Activated CD8-positive, alpha-beta memory T cell treated with anti-CD3 and anti-CD28 coated beads, Interleukin-2, amount 50 U/mL, for 24 hours (primary cell): ENCODE results near the gene TINCR.
"Not testable (repeated sequence)": the region's sequence is repeated elsewhere in the genome, so short reads cannot be mapped to it uniquely, and the experiment has no call there.

Source experiments
- DNase-seq: peaks from one replicate; pipeline ENCODE4 v3.0.0-alpha.2; 2020; ENCODE audit errors: extremely low read depth

Gene TINCR

GRCh38 chr19:5567360-5567969, at the start of gene TINCR:
Gene TINCR (minus strand): TSS chr19:5567953.
- no peak for DNase-seq

DNA sequence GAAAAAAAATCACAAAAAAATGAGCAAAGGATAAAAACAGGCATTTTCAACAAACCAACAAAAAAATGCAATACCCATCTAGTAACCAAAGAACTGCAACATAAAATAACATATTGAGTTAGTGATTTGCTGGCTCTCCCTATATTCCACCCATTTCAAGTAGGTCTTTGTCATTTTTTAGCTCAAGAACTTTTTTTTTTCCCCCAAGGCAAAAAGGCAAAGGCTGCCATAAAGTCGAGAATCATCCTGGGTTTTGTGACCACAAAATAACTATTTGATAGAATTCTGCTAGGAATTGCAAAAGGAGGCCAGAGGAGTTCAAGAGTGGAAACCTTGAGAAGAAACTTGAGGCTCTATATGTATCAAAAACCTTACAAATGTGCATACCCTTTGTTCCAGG, 49.3 kb upstream of the TINCR start:
- no peak for DNase-seq

- no peak for DNase-seq
These were observed 48.1 kb upstream of the TINCR start for GRCh38 chr19:5615756-5616327.

- no peak for DNase-seq
These were observed 45.4 kb upstream of the TINCR start for GRCh38 chr19:5612891-5613865.

DNA sequence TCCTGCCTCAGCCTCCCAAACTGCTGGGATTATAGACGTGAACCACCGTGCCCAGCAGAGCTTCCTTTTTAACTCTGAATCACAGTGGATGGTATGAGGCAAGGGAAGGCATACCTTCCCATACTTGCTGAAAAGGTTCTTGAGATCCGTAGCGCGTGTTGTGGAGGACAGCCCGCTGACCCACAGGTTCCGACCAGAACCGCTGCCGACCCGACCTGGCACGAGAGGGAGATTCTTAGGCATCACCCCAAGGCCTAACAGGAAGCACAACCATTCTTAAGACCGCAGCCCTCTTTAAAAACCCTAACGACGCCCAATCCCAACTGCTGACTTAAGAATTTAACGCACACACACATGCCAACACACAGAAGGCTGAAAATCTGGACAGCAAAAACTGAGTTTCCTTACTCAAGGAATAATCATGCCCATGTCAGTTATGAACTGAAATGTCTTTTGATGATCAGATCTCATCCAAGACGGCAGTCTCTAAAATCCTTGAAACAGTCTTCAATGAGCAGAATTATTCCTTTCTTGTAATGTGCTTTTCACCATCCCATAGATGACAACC, 42.2 kb upstream of the TINCR start:
- no peak for DNase-seq

- not testable (repeated sequence) for DNase-seq
These were observed 41.0 kb upstream of the TINCR start for GRCh38 chr19:5608766-5609165.

- DNase-seq, result no peak
These were observed 40.5 kb upstream of the TINCR start for GRCh38 chr19:5608291-5608690.

- no peak for DNase-seq
These were observed 39.8 kb upstream of the TINCR start for GRCh38 chr19:5607318-5608275.

DNA sequence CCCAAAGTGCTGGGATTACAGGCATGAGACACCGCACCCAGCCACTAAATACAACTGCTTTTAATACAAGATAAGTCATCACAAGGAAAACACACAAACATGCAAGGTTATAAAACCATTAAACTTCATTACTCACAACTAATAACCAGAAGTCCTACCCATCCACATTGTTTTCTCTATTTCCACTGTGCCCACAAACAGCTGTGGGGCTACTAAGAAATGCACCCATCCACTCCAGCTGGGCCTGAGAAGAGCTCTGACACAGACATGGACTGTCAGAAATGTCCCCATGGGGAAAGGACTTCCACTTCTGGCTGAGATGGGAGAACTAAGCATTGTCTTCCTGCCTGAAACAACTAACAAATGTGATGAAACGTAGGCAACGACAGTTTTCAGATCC, 37.6 kb upstream of the TINCR start:
- no peak for DNase-seq

GRCh38 chr19:5603626-5604025, 35.9 kb upstream of the TINCR start:
- DNase-seq, result no peak

DNA sequence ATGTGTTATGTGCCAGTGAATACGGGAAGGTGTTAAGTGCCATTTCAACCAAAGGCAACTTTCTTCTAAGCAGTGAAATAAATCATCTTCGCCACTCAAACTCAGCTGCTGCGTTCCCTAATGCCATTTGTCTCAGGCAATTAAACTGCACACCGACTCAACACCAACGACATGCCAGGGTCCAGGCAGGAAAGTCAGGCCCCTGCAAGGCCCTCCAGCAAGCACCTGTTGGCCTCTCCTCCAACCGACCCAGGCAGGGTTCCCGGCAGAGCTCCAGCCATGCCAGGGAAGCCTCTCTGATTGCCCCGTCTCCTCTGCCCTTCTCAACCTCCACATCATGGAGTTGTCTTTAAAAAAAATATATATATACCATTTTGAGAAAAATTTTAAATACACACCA, 33.0 kb upstream of the TINCR start:
- DNase-seq, result no peak

DNA sequence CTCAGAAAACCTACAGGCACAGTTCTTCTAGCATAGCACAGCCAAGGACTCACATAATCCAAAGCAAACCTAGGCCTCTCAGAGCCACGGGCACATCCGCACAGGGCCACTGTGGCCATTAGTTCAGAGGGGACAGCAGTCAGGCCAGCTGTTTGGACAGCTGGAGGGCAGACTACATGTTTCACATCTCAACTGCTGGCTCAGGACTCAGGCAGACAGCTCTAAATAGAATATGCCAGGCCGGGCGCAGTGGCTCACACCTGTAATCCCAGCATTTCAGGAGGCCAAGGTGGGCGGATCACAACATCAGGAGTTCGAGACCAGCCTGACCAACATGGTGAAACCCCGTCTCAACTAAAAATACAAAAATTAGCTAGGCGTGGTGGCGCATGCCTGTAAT, 28.0 kb upstream of the TINCR start:
- no peak for DNase-seq

GRCh38 chr19:5595129-5595528, 27.4 kb upstream of the TINCR start:
- DNase-seq, result no peak

DNA sequence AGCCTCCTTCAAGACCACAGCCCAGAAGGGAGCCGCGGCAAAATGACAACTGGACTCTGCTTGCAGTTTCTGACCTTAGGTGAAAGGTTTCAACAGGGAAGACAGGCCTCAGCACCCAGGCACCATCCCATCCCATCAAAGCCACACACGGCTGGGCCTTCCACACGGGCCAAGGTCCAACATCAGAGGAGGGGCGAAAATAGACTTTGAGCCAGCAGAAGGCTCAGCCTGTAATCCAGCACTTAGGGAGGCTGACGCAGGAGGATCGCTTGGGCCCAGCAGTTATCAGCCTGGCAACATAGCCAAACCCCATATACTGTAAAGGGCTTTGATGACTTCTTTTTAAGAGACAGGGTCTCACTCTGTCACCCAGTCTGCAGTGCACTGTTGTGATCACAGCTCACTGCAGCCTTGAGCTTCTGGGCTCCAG, 26.8 kb upstream of the TINCR start:
- no peak for DNase-seq

GRCh38 chr19:5593343-5594255, 25.8 kb upstream of the TINCR start:
- no peak for DNase-seq

- DNase-seq, result no peak
These were observed 25.0 kb upstream of the TINCR start for GRCh38 chr19:5592531-5593342.

DNA sequence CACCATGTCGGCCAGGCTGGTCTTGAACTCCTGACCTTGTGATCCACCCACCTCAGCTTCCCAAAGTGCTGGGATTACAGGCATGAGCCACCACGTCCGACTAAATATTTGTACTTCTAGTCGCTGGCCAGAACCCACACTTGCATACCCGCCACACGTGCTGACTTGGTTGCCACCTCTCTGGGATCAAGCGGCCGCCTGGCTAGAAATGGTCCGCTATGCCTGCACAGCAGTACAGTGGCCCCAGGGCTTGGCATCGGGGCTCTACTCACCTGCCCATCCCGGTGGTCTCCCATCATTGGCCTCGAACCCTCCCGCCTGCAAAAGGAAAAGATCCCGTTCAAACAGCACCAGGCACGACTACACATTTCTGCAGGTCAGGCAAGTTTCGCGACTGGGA, 23.7 kb upstream of the TINCR start:
- DNase-seq, result no peak

GRCh38 chr19:5590865-5591154, 23.1 kb upstream of the TINCR start:
- DNase-seq, result no peak

DNA sequence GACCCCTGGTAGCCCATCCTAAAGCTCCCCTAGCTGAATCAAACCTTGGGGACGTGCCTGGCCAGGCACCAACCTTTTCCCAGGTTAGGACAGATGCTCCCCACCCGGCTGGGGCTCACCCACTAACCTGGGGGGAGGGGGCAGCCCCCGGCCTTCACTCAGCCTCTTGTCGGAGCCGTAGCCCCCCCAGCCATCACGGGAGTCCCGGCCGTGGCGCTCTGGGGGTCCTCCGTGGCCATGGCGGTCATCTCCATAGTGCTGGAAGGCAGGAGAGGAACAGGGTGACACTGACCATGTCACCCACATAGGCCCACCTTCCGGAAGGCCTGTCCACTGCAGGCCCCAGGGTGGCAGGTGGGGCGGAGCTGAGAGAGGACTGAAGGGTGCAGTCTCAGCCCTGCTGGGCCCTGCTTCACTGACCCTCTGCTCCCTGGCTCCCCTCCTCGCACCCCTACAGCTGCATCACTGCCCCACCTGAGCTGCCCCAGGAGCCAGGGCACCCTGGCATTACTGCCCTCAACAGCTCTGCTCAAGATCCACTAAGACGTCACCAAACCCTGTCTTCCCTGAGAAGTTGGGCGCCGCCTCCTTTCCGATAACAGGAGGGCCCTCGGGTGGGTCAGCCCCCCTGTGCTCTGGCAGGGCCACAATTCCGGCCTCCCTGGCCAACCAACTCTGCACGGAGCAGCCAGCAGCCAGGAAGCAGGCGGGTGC, 22.6 kb upstream of the TINCR start:
- no peak for DNase-seq
